Measurements from ENCODE around the gene TMTC2. TPM values are rescaled to one million over a fixed set of nuclear protein-coding genes. Genes with fewer than 3 reads are reported as not detected.

Gene TMTC2
- total and polyA plus RNA-seq, 2 donors from 2014 or later = 6.0 to 32.9 TPM

GRCh38 chr12:82756303-82756702, 69.6 kb downstream of the TMTC2 start:
- DNase-seq (no peak), FAIRE-seq (no peak)
- H3K9me3 ChIP-seq (ENCODE audit: control insufficient read depth in 2 of 3, insufficient read depth in 1 of 3, low read length in 3 of 3) = no peaks in the 10 kb centered on the region
- TF ChIP-seq CTCF (IDR thresholded peaks at IDR 0.05; ENCODE audit: borderline replicate concordance, extremely low read depth, insufficient read depth) = no peak
- H3K27me3 ChIP-seq (ENCODE audit: control insufficient read depth, insufficient read depth, low read length) = no peaks in the 10 kb centered on the region
- H3K4me3 ChIP-seq (ENCODE audit: low read length in 3 of 3) = no peak overlapping the region
- H3K36me3 ChIP-seq (ENCODE audit: control insufficient read depth in 2 of 3, insufficient read depth in 3 of 3, low read length in 3 of 3) = no peaks in the 10 kb centered on the region
- H3K27ac ChIP-seq (ENCODE audit: low read depth in 2 of 2, low read length in 2 of 2) = no peak overlapping the region
- H3K4me1 ChIP-seq (ENCODE audit: control insufficient read depth in 2 of 3, insufficient read depth in 2 of 3, low read depth in 1 of 3, low read length in 3 of 3) = no peaks in the 10 kb centered on the region
- intact Hi-C loops (cut with DNase I) = no loop called here
- no peak overlapping the region for H3K9ac ChIP-seq (ENCODE audit: low read length in 3 of 3)

GRCh38 chr12:82757059-82757458, 70.4 kb downstream of the TMTC2 start:
- Histone ChIP-seq H3K27ac (ENCODE audit: low read depth in 2 of 2, low read length in 2 of 2) (no peak overlapping the region), H3K36me3 (ENCODE audit: control insufficient read depth in 2 of 3, insufficient read depth in 3 of 3, low read length in 3 of 3) (no peaks in the 10 kb centered on the region), H3K4me3 (ENCODE audit: low read length in 3 of 3) (no peak overlapping the region), H3K27me3 (ENCODE audit: control insufficient read depth, insufficient read depth, low read length) (no peaks in the 10 kb centered on the region), H3K9me3 (ENCODE audit: control insufficient read depth in 2 of 3, insufficient read depth in 1 of 3, low read length in 3 of 3) (no peaks in the 10 kb centered on the region), H3K4me1 (ENCODE audit: control insufficient read depth in 2 of 3, insufficient read depth in 2 of 3, low read depth in 1 of 3, low read length in 3 of 3) (no peaks in the 10 kb centered on the region), H3K9ac (ENCODE audit: low read length in 3 of 3) (no peak overlapping the region)
- FAIRE-seq (no peak), DNase-seq (peak in 1 of 5 donors; percentile 45)
- intact Hi-C loops (cut with DNase I) = no loop called here
- no peak for TF ChIP-seq CTCF (IDR thresholded peaks at IDR 0.05; ENCODE audit: borderline replicate concordance, extremely low read depth, insufficient read depth)

- FAIRE-seq (no peak), DNase-seq (no peak)
- no peak overlapping the region for H3K9ac ChIP-seq (ENCODE audit: low read length in 3 of 3)
- no peaks in the 10 kb centered on the region for H3K27me3 ChIP-seq (ENCODE audit: control insufficient read depth, insufficient read depth, low read length)
- no peak overlapping the region for H3K27ac ChIP-seq (ENCODE audit: low read depth in 2 of 2, low read length in 2 of 2)
- no peak for TF ChIP-seq CTCF (IDR thresholded peaks at IDR 0.05; ENCODE audit: borderline replicate concordance, extremely low read depth, insufficient read depth)
- H3K9me3 ChIP-seq (ENCODE audit: control insufficient read depth in 2 of 3, insufficient read depth in 1 of 3, low read length in 3 of 3) = no peaks in the 10 kb centered on the region
- H3K4me3 ChIP-seq (ENCODE audit: low read length in 3 of 3) = no peak overlapping the region
- intact Hi-C loops (cut with DNase I) = no loop called here
- no peaks in the 10 kb centered on the region for H3K36me3 ChIP-seq (ENCODE audit: control insufficient read depth in 2 of 3, insufficient read depth in 3 of 3, low read length in 3 of 3)
- H3K4me1 ChIP-seq (ENCODE audit: control insufficient read depth in 2 of 3, insufficient read depth in 2 of 3, low read depth in 1 of 3, low read length in 3 of 3) = no peaks in the 10 kb centered on the region
These were observed 71.0 kb downstream of the TMTC2 start for GRCh38 chr12:82757656-82758055.

GRCh38 chr12:82758749-82759330, 72.1 kb downstream of the TMTC2 start:
- intact Hi-C loops (cut with DNase I) = no loop called here
- H3K4me3 ChIP-seq (ENCODE audit: low read length in 3 of 3) = no peak overlapping the region
- DNase-seq (no peak), FAIRE-seq (no peak)
- no peaks in the 10 kb centered on the region for H3K9me3 ChIP-seq (ENCODE audit: control insufficient read depth in 2 of 3, insufficient read depth in 1 of 3, low read length in 3 of 3)
- no peak overlapping the region for H3K9ac ChIP-seq (ENCODE audit: low read length in 3 of 3)
- no peaks in the 10 kb centered on the region for H3K4me1 ChIP-seq (ENCODE audit: control insufficient read depth in 2 of 3, insufficient read depth in 2 of 3, low read depth in 1 of 3, low read length in 3 of 3)
- H3K27me3 ChIP-seq (ENCODE audit: control insufficient read depth, insufficient read depth, low read length) = no peaks in the 10 kb centered on the region
- H3K36me3 ChIP-seq (ENCODE audit: control insufficient read depth in 2 of 3, insufficient read depth in 3 of 3, low read length in 3 of 3) = no peaks in the 10 kb centered on the region
- TF ChIP-seq CTCF (IDR thresholded peaks at IDR 0.05; ENCODE audit: borderline replicate concordance, extremely low read depth, insufficient read depth) = no peak
- H3K27ac ChIP-seq (ENCODE audit: low read depth in 2 of 2, low read length in 2 of 2) = no peak overlapping the region
